Measurements from ENCODE around the gene PLEKHG2.
"Not testable (repeated sequence)": the region's sequence is repeated elsewhere in the genome, so short reads cannot be mapped to it uniquely, and the experiment has no call there.

PLEKHG2 gene
- 77.5 to 214 (median 112) reads per million in 4 donors for total RNA-seq

- DNase-seq = peak; percentile 89 to 99 (median 94)
These were observed at the start of gene PLEKHG2 for GRCh38 chr19:39412100-39412866. Gene PLEKHG2, plus strand, starts transcription at chr19:39412669. Its CDS starts 1,418 bp downstream, at chr19:39414087.

- DNase-seq = no peak
These were observed 49.5 kb upstream of the PLEKHG2 start for GRCh38 chr19:39362682-39363657.

- no peak for DNase-seq
These were observed 48.5 kb upstream of the PLEKHG2 start for GRCh38 chr19:39363901-39364457.

- DNase-seq = no peak
These were observed 46.9 kb upstream of the PLEKHG2 start for GRCh38 chr19:39365531-39365930.

- no peak for DNase-seq
These were observed 43.3 kb upstream of the PLEKHG2 start for GRCh38 chr19:39369200-39369599.

GRCh38 chr19:39370735-39371134, 41.7 kb upstream of the PLEKHG2 start:
- DNase-seq = no peak

GRCh38 chr19:39372047-39372802, 40.2 kb upstream of the PLEKHG2 start:
- DNase-seq = no peak

GRCh38 chr19:39372941-39373340, 39.5 kb upstream of the PLEKHG2 start:
- DNase-seq = no peak

- DNase-seq = no peak
These were observed 36.5 kb upstream of the PLEKHG2 start for GRCh38 chr19:39375929-39376328.

GRCh38 chr19:39377373-39378362, 34.8 kb upstream of the PLEKHG2 start:
- no peak for DNase-seq

- DNase-seq = not testable (repeated sequence)
These were observed 33.1 kb upstream of the PLEKHG2 start for GRCh38 chr19:39379366-39379765.

GRCh38 chr19:39379865-39380396, 32.5 kb upstream of the PLEKHG2 start:
- DNase-seq = no peak

GRCh38 chr19:39380521-39381502, 31.7 kb upstream of the PLEKHG2 start:
- no peak for DNase-seq

- no peak for DNase-seq
These were observed 30.4 kb upstream of the PLEKHG2 start for GRCh38 chr19:39381910-39382611.

- DNase-seq = no peak
These were observed 29.3 kb upstream of the PLEKHG2 start for GRCh38 chr19:39382991-39383828.

- no peak for DNase-seq
These were observed 27.5 kb upstream of the PLEKHG2 start for GRCh38 chr19:39384839-39385568.
